ENCODE data around the gene CACNA1C. TPM values are rescaled to one million over a fixed set of nuclear protein-coding genes. Genes with fewer than 3 reads are reported as not detected.

CACNA1C gene
- total and polyA plus RNA-seq, 8 donors = 0.31 to 55.8 (median 7.2) TPM

GRCh38 chr12:2110127-2110526 lies 57.3 kb downstream of the CACNA1C start:
- Histone ChIP-seq H3K36me3 (peaks cover 0 to 1% (median 0%) of the 10 kb centered on the region in 4 donors), H3K9me3 (no peaks in the 10 kb centered on the region), H3K27me3 (no peaks in the 10 kb centered on the region), H3K4me3 (no peak overlapping the region), H3K4me1 (peaks cover 0 to 38% (median 9%) of the 10 kb centered on the region in 4 donors), H3K27ac (peak overlapping the region in 1 of 5 donors; percentile 34)
- TF ChIP-seq EP300 (IDR thresholded peaks at IDR 0.05) = no peak
- no peak for TF ChIP-seq CTCF (IDR thresholded peaks at IDR 0.05)
- no peak for TF ChIP-seq POLR2AphosphoS5 (IDR thresholded peaks at IDR 0.05)
- no peak for TF ChIP-seq POLR2A (IDR thresholded peaks at IDR 0.05)
- DNase-seq = no peak
- WGBS, 5 donors = 70 to 86% (median 82%) methylated on average over 5 of the region's 5 CpGs
- intact Hi-C loops (cut with DNase I; ENCODE audit: low total_unique reads) = no loop called here

GRCh38 chr12:2110849-2111566 lies 58.2 kb downstream of the CACNA1C start:
- TF ChIP-seq POLR2AphosphoS5 (IDR thresholded peaks at IDR 0.05) (no peak), EP300 (IDR thresholded peaks at IDR 0.05) (no peak), POLR2A (IDR thresholded peaks at IDR 0.05) (no peak), CTCF (IDR thresholded peaks at IDR 0.05) (no peak)
- H3K4me1 ChIP-seq = peaks cover 0 to 38% (median 9%) of the 10 kb centered on the region in 4 donors
- H3K4me3 ChIP-seq = no peak overlapping the region
- no peak for DNase-seq
- intact Hi-C loops (cut with DNase I; ENCODE audit: low total_unique reads) = no loop called here
- H3K27me3 ChIP-seq = no peaks in the 10 kb centered on the region
- H3K27ac ChIP-seq = peak overlapping the region in 1 of 5 donors; percentile 34
- 54 to 88% (median 80%) methylated on average over 15 to 16 of the region's 16 CpGs for WGBS, 5 donors
- H3K9me3 ChIP-seq = no peaks in the 10 kb centered on the region
- peaks cover 0 to 9% (median 0%) of the 10 kb centered on the region in 4 donors for H3K36me3 ChIP-seq

GRCh38 chr12:2111826-2112225 lies 59.0 kb downstream of the CACNA1C start:
- H3K4me1 ChIP-seq = peaks cover 0 to 38% (median 9%) of the 10 kb centered on the region in 4 donors
- TF ChIP-seq POLR2A (IDR thresholded peaks at IDR 0.05) = no peak
- no peak for TF ChIP-seq POLR2AphosphoS5 (IDR thresholded peaks at IDR 0.05)
- TF ChIP-seq CTCF (IDR thresholded peaks at IDR 0.05) = no peak
- no peak for TF ChIP-seq EP300 (IDR thresholded peaks at IDR 0.05)
- H3K27ac ChIP-seq = peak overlapping the region in 1 of 5 donors; percentile 34
- H3K4me3 ChIP-seq = no peak overlapping the region
- no peaks in the 10 kb centered on the region for H3K27me3 ChIP-seq
- no peaks in the 10 kb centered on the region for H3K9me3 ChIP-seq
- 72 to 81% (median 81%) methylated on average over 13 of the region's 13 CpGs for whole genome bisulfite sequencing, 5 donors
- H3K36me3 ChIP-seq = peaks cover 0 to 9% (median 0%) of the 10 kb centered on the region in 4 donors
- DNase-seq = no peak
- intact Hi-C loops (cut with DNase I; ENCODE audit: low total_unique reads) = no loop called here

GRCh38 chr12:2112401-2112800 lies 59.6 kb downstream of the CACNA1C start:
- no peak for TF ChIP-seq CTCF (IDR thresholded peaks at IDR 0.05)
- no peak for TF ChIP-seq POLR2AphosphoS5 (IDR thresholded peaks at IDR 0.05)
- TF ChIP-seq POLR2A (IDR thresholded peaks at IDR 0.05) = no peak
- TF ChIP-seq EP300 (IDR thresholded peaks at IDR 0.05) = no peak
- DNase-seq = no peak
- Histone ChIP-seq H3K9me3 (no peaks in the 10 kb centered on the region), H3K4me1 (peaks cover 0 to 40% (median 9%) of the 10 kb centered on the region in 4 donors), H3K27me3 (no peaks in the 10 kb centered on the region), H3K4me3 (no peak overlapping the region), H3K36me3 (peaks cover 0 to 9% (median 0%) of the 10 kb centered on the region in 4 donors), H3K27ac (no peak overlapping the region)
- WGBS, 5 donors = 79 to 93% (median 90%) methylated on average over 7 of the region's 7 CpGs
- intact Hi-C loops (cut with DNase I; ENCODE audit: low total_unique reads) = no loop called here
